ENCODE results near the gene BLTP3B.

The BLTP3B gene

DNA sequence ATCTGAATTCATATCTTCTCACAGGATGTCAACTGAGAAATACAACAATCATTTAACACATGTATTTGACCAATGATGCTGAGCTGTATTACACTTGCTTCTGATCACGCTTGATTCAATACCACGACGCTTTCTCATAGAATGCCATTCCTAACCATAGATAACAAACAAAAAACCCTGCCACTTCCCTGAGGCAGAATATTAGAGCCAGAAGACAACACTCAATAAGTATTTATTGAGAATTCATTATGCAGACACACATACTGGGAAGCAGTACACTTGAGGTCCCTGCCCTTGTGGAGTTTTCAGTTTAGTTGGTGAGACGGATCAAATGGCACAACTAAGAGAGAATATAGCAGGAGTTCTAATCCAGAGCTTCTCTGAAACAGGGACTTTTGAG is 32.4 kb downstream of the BLTP3B start:
- no peak for DNase-seq (ENCODE audit: low read depth in 2 of 2)

DNA sequence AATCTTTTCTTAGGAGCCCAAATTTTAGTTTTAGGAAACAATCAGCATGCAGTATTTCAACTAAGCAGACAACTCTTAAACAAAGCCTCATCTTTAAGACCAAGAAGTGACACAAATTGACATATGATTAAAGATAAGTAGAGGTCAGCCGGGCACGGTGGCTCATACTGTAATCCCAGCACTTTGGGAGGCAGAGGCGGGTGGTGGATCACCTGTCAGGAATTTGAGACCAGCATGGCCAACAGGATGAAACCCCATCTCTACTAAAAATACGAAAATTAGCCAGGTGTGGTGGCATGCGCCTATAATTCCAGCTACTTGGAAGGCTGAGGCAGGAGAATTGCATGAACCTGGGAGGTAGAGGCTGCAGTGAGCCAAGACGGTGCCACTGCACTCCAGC is 35.8 kb downstream of the BLTP3B start:
- no peak for DNase-seq (ENCODE audit: low read depth in 2 of 2)

DNA sequence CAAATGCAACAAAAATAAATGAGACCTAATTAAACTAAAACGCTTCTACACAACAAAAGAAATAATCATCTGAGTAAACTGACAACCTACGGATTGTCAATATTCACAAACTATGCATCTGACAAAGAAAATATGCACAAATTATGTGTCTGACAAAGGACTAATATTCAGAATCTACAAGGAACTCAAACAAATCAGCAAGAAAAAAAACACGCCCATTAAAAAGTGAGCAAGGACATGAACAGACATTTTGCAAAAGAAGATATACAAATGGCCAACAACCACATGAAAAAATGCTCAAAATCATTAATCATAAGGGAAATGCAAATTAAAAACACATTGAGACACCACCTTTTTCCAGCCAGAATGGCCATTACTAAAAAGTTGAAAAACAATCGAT is 37.0 kb downstream of the BLTP3B start:
- DNase-seq (ENCODE audit: low read depth in 2 of 2) = no peak

DNA sequence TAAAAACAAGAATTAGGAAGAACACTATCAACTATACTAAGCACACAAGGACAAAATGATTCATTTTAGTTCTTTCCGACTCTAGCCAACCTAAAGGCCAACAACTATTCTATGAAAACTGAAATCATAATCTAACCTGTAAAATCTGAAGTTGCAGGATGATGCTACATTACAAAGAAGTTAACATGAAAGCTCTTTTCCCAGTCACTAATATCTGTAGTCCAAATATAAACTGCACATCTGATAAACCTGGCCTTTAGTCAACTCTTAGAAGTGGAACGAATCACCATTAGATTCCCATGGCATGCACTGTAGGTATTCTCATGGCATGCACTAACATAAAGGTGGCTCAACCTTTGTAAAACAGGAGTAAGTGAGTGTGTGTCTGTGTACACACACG is 41.7 kb downstream of the BLTP3B start:
- DNase-seq (ENCODE audit: low read depth in 2 of 2) = no peak
